DND-41 (cell line): ENCODE measurements around the gene PLAGL2.

Experiments used
- CTCF ChIP-seq: IDR thresholded peaks from 2 replicates; pipeline ENCODE4 v1.5.1; 2012; ENCODE audit warnings: borderline replicate concordance, low read length, moderate library complexity, mild to moderate bottlenecking; ENCODE audit not compliant: poor library complexity, severe bottlenecking; ENCODE audit errors: extremely low read depth
- EZH2 ChIP-seq: IDR thresholded peaks from 3 replicates; pipeline ENCODE4 v1.6.1; 2012; ENCODE audit warnings: borderline replicate concordance, low read depth, mild to moderate bottlenecking, moderate library complexity, low read length, inconsistent platforms; ENCODE audit not compliant: severe bottlenecking

- TF ChIP-seq CTCF (no peak), EZH2 (no peak)
Observed at GRCh38 chr20:32231245-32231644, 23.7 kb upstream of the PLAGL2 start.
